ENCODE data around the gene MEGF10.

MEGF10 gene

GRCh38 chr5:127375544-127376091 is 85.0 kb downstream of the MEGF10 start:
- no peak for DNase-seq

- no peak for DNase-seq
These were observed 87.1 kb downstream of the MEGF10 start for GRCh38 chr5:127377651-127378050.

GRCh38 chr5:127385936-127386335 is 95.3 kb downstream of the MEGF10 start:
- DNase-seq: no peak

- DNase-seq: no peak
These were observed 96.0 kb downstream of the MEGF10 start for GRCh38 chr5:127386557-127386956.

GRCh38 chr5:127389601-127390000 is 99.0 kb downstream of the MEGF10 start:
- DNase-seq: no peak

GRCh38 chr5:127392762-127393161 is 102.2 kb downstream of the MEGF10 start:
- no peak for DNase-seq

GRCh38 chr5:127396490-127397155 is 106.0 kb downstream of the MEGF10 start:
- no peak for DNase-seq

- DNase-seq: no peak
These were observed 107.9 kb downstream of the MEGF10 start for GRCh38 chr5:127398508-127398907.

- DNase-seq: no peak
These were observed 108.5 kb downstream of the MEGF10 start for GRCh38 chr5:127399068-127399467.

- no peak for DNase-seq
These were observed 109.9 kb downstream of the MEGF10 start for GRCh38 chr5:127400539-127400938.

GRCh38 chr5:127400946-127401670 is 110.5 kb downstream of the MEGF10 start:
- peak in 1 of 2 experiments; percentile 1 for DNase-seq

- DNase-seq: no peak
These were observed 111.8 kb downstream of the MEGF10 start for GRCh38 chr5:127402361-127402760.

- DNase-seq: no peak
These were observed 113.6 kb downstream of the MEGF10 start for GRCh38 chr5:127404190-127404589.

GRCh38 chr5:127406326-127407121 is 115.9 kb downstream of the MEGF10 start:
- no peak for DNase-seq

GRCh38 chr5:127409246-127409917 is 118.8 kb downstream of the MEGF10 start:
- DNase-seq: no peak

- no peak for DNase-seq
These were observed 119.5 kb downstream of the MEGF10 start for GRCh38 chr5:127409921-127410675.

GRCh38 chr5:127410959-127411358 is 120.4 kb downstream of the MEGF10 start:
- no peak for DNase-seq

GRCh38 chr5:127411381-127411780 is 120.8 kb downstream of the MEGF10 start:
- no peak for DNase-seq

- no peak for DNase-seq
These were observed 122.1 kb downstream of the MEGF10 start for GRCh38 chr5:127412698-127413097.

- DNase-seq: no peak
These were observed 124.4 kb downstream of the MEGF10 start for GRCh38 chr5:127415034-127415433.

GRCh38 chr5:127416906-127417305 is 126.3 kb downstream of the MEGF10 start:
- DNase-seq: no peak

- no peak for DNase-seq
These were observed 126.9 kb downstream of the MEGF10 start for GRCh38 chr5:127417528-127417927.

Data from NCI-H526 (cell line).